Caco-2 (cell line): ENCODE measurements around the gene TWF2. TPM values are rescaled to one million over a fixed set of nuclear protein-coding genes. Genes with fewer than 3 reads are reported as not detected.

Source experiments
- BruUV-seq: library from RNA; stranded (reverse); fragments of 400-500 nt; replicated peaks from 2 replicates; lab custom pipeline; 2021; lab: Mats Ljungman, UMichigan
- CTCF ChIA-PET: fragments of 300-600 bp; sonication (Branson Sonifier 250); formaldehyde crosslinking; loops from one replicate; lab custom pipeline; 2022; ENCODE audit warnings: antibody characterized with exemption; lab: Charles Lee
- POLR2A ChIA-PET: fragments of 300-600 bp; sonication (Branson Sonifier 250); formaldehyde crosslinking; loops from one replicate; lab custom pipeline; 2022; ENCODE audit warnings: antibody characterized with exemption; lab: Charles Lee
- DNase-seq, 2 experiments: peaks; one replicate each; pipeline versions ENCODE4 v3.0.0 to v3.0.0-alpha.2; 2020 to 2022
- H3K27me3 ChIP-seq: replicated peaks from 2 replicates; pipeline ENCODE4 v1.6.0; 2011; ENCODE audit warnings: low read length; ENCODE audit not compliant: control insufficient read depth, insufficient read depth
- H3K36me3 ChIP-seq: 2 replicates; pipeline ENCODE4 v1.5.1; 2011; ENCODE audit warnings: low read length; ENCODE audit not compliant: control insufficient read depth, insufficient read depth
- H3K4me1 ChIP-seq: fragments of 250-450 bp; sonication (Bioruptor Pico); 2 replicates; pipeline ENCODE4 v1.5.1; 2020; ENCODE audit warnings: mild to moderate bottlenecking
- H3K4me3 ChIP-seq: 2 replicates; pipeline ENCODE4 v1.5.1; 2011; ENCODE audit warnings: low read depth, mild to moderate bottlenecking, control low read depth, low read length
- H3K9me3 ChIP-seq: fragments of 250-450 bp; sonication (Bioruptor Pico); 2 replicates; pipeline ENCODE4 v1.5.1; 2020; ENCODE audit warnings: mild to moderate bottlenecking, moderate library complexity
- H3K27ac Mint-ChIP-seq: one replicate; pipeline ENCODE4 v1.8.0; 2022; ENCODE audit warnings: mixed read lengths; ENCODE audit not compliant: unreplicated experiment
- H3K27me3 Mint-ChIP-seq: one replicate; pipeline ENCODE4 v1.8.0; 2022; ENCODE audit warnings: mixed read lengths; ENCODE audit not compliant: insufficient read depth, unreplicated experiment
- H3K36me3 Mint-ChIP-seq: one replicate; pipeline ENCODE4 v1.8.0; 2022; ENCODE audit warnings: mild to moderate bottlenecking, mixed read lengths; ENCODE audit not compliant: insufficient read depth, unreplicated experiment
- H3K4me1 Mint-ChIP-seq: one replicate; pipeline ENCODE4 v1.8.0; 2022; ENCODE audit warnings: low read depth, mixed read lengths; ENCODE audit not compliant: unreplicated experiment
- H3K4me3 Mint-ChIP-seq: one replicate; pipeline ENCODE4 v1.8.0; 2022; ENCODE audit warnings: mild to moderate bottlenecking, moderate library complexity, mixed read lengths; ENCODE audit not compliant: unreplicated experiment
- H3K9me3 Mint-ChIP-seq: one replicate; pipeline ENCODE4 v1.8.0; 2022; ENCODE audit warnings: mixed read lengths; ENCODE audit not compliant: unreplicated experiment
- intact Hi-C: fragments of 100-400 bp; cut with micrococcal nuclease; formaldehyde crosslinking; loops from one replicate; pipeline ENCODE4 v1.10.0; 2022; ENCODE audit not compliant: unreplicated experiment
- total RNA-seq: library from RNA; stranded (reverse); gene quantifications from 2 replicates; pipeline ENCODE4 v1.2.3, GENCODE V29; 2022
- TF ChIP-seq, protein P1 (sequence below), 2 experiments: fragments of 200-600 bp in 1 of 2; IDR thresholded peaks; 1 replicate in 1 of 2; 2 replicates in 1 of 2; pipeline versions ENCODE4 v1.5.1 to v1.8.0; 2011 to 2022; ENCODE audit warnings: antibody characterized with exemption in 1 of 2, control low read depth in 1 of 2, inconsistent platforms in 1 of 2, low read depth in 1 of 2, low read length in 1 of 2, mild to moderate bottlenecking in 1 of 2, moderate library complexity in 1 of 2; ENCODE audit not compliant: insufficient read depth in 1 of 2, severe bottlenecking in 1 of 2, unreplicated experiment in 1 of 2

Gene TWF2
- total RNA-seq, 1 experiment from 2014 or later, result 29.9 TPM

DNA sequence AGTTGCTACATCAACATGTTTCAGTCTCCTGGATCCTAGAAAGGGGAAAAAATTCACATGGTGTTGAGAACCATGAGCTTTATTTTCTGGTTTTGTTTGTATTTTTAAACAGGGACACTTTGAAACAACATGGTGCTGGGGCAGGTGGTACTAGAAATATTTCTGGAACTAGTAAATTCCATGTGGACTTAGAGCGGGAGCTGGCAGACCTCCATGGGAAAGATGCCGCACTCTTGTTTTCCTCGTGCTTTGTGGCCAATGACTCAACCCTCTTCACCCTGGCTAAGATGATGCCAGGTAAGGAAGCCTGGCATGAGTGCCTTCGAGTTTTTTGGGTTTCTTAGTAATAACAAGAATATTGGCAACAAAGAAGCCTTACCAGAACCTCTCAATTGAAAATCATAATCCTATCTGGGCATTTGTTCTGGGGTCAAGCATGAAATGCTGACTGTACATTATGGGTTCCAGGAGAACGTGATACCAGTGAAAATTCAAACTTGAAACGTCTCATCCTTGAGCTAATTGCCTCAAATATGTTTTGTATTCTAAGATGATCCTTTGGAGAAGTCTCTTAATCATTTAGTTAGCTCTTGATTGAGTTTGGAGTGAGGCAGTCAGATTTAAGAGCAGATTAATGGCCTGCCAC lies 33.1 kb downstream of the TWF2 start:
- no peaks in the 10 kb centered on the region for H3K9me3 ChIP-seq
- H3K4me3 ChIP-seq, result no peak overlapping the region
- TF ChIP-seq, protein P1, sequence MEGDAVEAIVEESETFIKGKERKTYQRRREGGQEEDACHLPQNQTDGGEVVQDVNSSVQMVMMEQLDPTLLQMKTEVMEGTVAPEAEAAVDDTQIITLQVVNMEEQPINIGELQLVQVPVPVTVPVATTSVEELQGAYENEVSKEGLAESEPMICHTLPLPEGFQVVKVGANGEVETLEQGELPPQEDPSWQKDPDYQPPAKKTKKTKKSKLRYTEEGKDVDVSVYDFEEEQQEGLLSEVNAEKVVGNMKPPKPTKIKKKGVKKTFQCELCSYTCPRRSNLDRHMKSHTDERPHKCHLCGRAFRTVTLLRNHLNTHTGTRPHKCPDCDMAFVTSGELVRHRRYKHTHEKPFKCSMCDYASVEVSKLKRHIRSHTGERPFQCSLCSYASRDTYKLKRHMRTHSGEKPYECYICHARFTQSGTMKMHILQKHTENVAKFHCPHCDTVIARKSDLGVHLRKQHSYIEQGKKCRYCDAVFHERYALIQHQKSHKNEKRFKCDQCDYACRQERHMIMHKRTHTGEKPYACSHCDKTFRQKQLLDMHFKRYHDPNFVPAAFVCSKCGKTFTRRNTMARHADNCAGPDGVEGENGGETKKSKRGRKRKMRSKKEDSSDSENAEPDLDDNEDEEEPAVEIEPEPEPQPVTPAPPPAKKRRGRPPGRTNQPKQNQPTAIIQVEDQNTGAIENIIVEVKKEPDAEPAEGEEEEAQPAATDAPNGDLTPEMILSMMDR (IDR thresholded peaks at IDR 0.05; ENCODE audit: insufficient read depth in 1 of 2, low read depth in 1 of 2, low read length in 1 of 2, severe bottlenecking in 1 of 2, unreplicated experiment in 1 of 2), result no peak
- no TSS peak for BruUV-seq
- peaks cover 10% of the 10 kb centered on the region for H3K4me1 ChIP-seq
- no peaks in the 10 kb centered on the region for H3K27me3 ChIP-seq
- Mint-ChIP-seq H3K9me3 (no peaks in the 10 kb centered on the region), H3K36me3 (peaks cover 97% of the 10 kb centered on the region), H3K4me1 (peaks cover 9% of the 10 kb centered on the region), H3K27me3 (no peaks in the 10 kb centered on the region), H3K27ac (no peak overlapping the region), H3K4me3 (no peak overlapping the region)
- intact Hi-C loops, result no loop called here
- DNase-seq, result no peak
- ChIA-PET CTCF (no interaction called here), POLR2A (no interaction called here)
- H3K36me3 ChIP-seq, result no peaks in the 10 kb centered on the region; the same call in none of the 2 replicates

DNA sequence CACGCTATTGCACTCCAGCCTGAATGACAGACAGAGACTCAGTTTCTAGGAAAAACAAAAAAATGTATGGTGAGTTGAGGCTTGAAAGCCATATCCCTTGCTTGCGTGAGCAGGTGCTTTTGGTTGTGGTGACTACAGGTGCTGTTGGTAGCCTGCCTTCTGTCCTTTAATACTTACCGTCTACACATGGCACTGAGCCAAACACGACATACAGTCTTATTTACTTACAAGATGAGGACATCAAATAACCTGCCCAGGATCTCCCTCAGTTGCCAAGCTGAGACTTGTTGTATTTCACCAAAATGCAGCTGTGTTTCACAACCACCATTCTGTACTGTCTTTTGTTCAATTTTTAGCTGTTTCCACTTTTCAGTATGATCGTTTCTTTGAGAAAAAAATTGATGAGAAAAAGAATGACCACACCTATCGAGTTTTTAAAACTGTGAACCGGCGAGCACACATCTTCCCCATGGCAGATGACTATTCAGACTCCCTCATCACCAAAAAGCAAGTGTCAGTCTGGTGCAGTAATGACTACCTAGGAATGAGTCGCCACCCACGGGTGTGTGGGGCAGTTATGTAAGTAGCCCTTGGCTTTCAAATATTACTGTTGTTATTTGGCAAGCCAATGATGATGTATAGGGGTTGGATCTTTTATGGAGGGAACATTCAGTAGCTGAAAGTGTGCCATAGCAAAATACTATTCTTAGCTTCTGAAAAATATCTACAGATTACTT lies 34.5 kb downstream of the TWF2 start:
- peaks cover 3% of the 10 kb centered on the region for H3K4me1 ChIP-seq
- no peaks in the 10 kb centered on the region; the same call in none of the 2 replicates for H3K36me3 ChIP-seq

DNA sequence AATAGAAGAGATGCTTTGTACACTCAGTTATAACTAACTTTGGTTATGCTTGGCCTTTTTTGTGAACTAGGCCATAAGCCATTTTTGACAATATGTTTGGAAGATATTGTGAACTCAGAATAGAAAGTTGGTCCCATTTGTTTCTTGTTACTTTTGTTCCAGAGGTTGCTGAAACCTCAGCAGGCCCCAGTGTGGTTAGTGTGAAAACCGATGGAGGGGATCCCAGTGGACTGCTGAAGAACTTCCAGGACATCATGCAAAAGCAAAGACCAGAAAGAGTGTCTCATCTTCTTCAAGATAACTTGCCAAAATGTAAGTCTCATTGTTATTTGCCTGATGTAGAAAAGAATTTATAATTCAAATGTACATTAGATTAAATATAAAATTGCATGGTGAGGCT lies 35.3 kb downstream of the TWF2 start:
- H3K36me3 ChIP-seq, result no peaks in the 10 kb centered on the region; the same call in none of the 2 replicates
- BruUV-seq, result no TSS peak
- no peaks in the 10 kb centered on the region for H3K27me3 ChIP-seq
- POLR2A ChIA-PET, result interaction anchor here (0.7 kb wide), 1 partner anchor 39 kb away, joined by 3 read pairs; no protein-coding TSS in a partner anchor
- no peak for DNase-seq
- intact Hi-C loops, result no loop called here
- peaks cover 91% of the 10 kb centered on the region for H3K36me3 Mint-ChIP-seq
- H3K27me3 Mint-ChIP-seq, result no peaks in the 10 kb centered on the region
- H3K4me1 Mint-ChIP-seq, result no peaks in the 10 kb centered on the region
- CTCF ChIA-PET, result no interaction called here
- no peak overlapping the region for H3K4me3 ChIP-seq
- no peaks in the 10 kb centered on the region for H3K9me3 ChIP-seq
- TF ChIP-seq, protein P1 (IDR thresholded peaks at IDR 0.05; ENCODE audit: insufficient read depth in 1 of 2, low read depth in 1 of 2, low read length in 1 of 2, severe bottlenecking in 1 of 2, unreplicated experiment in 1 of 2), result no peak
- H3K4me1 ChIP-seq, result peaks cover 11% of the 10 kb centered on the region
- H3K4me3 Mint-ChIP-seq, result no peak overlapping the region
- no peaks in the 10 kb centered on the region for H3K9me3 Mint-ChIP-seq
- H3K27ac Mint-ChIP-seq, result no peak overlapping the region

More for the DNA sequence above, 34.5 kb downstream of the TWF2 start:
- POLR2A ChIA-PET, result interaction anchor here (0.7 kb wide), 1 partner anchor 39 kb away, joined by 3 read pairs; no protein-coding TSS in a partner anchor
- DNase-seq, result no peak
- Mint-ChIP-seq H3K4me1 (no peaks in the 10 kb centered on the region), H3K36me3 (peaks cover 92% of the 10 kb centered on the region), H3K4me3 (no peak overlapping the region), H3K27ac (no peak overlapping the region), H3K27me3 (no peaks in the 10 kb centered on the region), H3K9me3 (no peaks in the 10 kb centered on the region)
- BruUV-seq, result no TSS peak
- H3K4me3 ChIP-seq, result no peak overlapping the region
- intact Hi-C loops, result no loop called here
- TF ChIP-seq, protein P1 (IDR thresholded peaks at IDR 0.05; ENCODE audit: insufficient read depth in 1 of 2, low read depth in 1 of 2, low read length in 1 of 2, severe bottlenecking in 1 of 2, unreplicated experiment in 1 of 2), result no peak
- H3K9me3 ChIP-seq, result no peaks in the 10 kb centered on the region
- H3K27me3 ChIP-seq, result no peaks in the 10 kb centered on the region
- CTCF ChIA-PET, result no interaction called here
